Placental epithelial cell (primary cell): ENCODE measurements around the gene ATP6V1G3. TPM values are rescaled to one million over a fixed set of nuclear protein-coding genes. Genes with fewer than 3 reads are reported as not detected.

Source experiments
- total RNA-seq: library from RNA; depleted of rRNA; stranded (reverse); fragments of >200 nt; gene quantifications from 2 replicates; pipeline ENCODE4 v1.2.3, GENCODE V29; 2012

Gene ATP6V1G3
- total RNA-seq = not detected in 2 replicates

GRCh38 chr1:198540580-198540979, at the start of gene ATP6V1G3:
Gene ATP6V1G3, minus strand, starts transcription at chr1:198540680. Its CDS starts 30 bp downstream, at chr1:198540650.

Other genes starting within 250 kb of the ATP6V1G3 start
- not detected in 2 replicates for gene PTPRC, start 98.4 kb upstream of the ATP6V1G3 start, total RNA-seq